ENCODE measurements around the gene ZGLP1.

DNA sequence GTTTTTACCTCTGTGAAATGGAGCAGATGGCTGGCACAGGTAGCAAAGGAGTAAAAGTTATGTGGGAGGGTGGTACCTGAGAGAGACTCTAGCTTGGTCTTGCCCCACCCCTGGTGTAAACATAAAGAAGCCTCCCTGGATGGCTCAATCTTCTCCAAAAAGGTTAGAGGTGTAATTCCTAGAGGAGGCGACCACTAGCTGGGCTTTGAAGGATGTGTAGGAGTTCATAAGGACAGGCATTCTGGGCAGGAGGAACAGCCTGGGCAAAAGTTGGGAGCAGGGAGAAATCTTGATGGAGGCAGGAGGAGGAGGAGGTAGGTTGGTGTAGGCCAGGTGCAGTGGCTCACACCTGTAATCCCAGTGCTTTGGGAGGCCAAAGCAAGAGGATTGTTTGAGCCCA is 30.7 kb downstream of the ZGLP1 start:
- TF ChIP-seq POLR2A (IDR thresholded peaks at IDR 0.05) = no peak
- TF ChIP-seq, protein P1, sequence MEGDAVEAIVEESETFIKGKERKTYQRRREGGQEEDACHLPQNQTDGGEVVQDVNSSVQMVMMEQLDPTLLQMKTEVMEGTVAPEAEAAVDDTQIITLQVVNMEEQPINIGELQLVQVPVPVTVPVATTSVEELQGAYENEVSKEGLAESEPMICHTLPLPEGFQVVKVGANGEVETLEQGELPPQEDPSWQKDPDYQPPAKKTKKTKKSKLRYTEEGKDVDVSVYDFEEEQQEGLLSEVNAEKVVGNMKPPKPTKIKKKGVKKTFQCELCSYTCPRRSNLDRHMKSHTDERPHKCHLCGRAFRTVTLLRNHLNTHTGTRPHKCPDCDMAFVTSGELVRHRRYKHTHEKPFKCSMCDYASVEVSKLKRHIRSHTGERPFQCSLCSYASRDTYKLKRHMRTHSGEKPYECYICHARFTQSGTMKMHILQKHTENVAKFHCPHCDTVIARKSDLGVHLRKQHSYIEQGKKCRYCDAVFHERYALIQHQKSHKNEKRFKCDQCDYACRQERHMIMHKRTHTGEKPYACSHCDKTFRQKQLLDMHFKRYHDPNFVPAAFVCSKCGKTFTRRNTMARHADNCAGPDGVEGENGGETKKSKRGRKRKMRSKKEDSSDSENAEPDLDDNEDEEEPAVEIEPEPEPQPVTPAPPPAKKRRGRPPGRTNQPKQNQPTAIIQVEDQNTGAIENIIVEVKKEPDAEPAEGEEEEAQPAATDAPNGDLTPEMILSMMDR (IDR thresholded peaks at IDR 0.05 in 8 of 11, conservative IDR thresholded peaks at IDR 0.05 in 3 of 11) = no peak
